GM23248 (cell line): ENCODE measurements around the gene RAB27A.

Experiments
- EZH2 ChIP-seq: fragments of 200-600 bp; sonication (generic); IDR thresholded peaks from 2 replicates; pipeline ENCODE4 v1.6.1; 2018; ENCODE audit warnings: antibody characterized with exemption, mild to moderate bottlenecking; ENCODE audit not compliant: insufficient read depth, poor library complexity, severe bottlenecking
- EZH2phosphoT487 ChIP-seq: fragments of 200-600 bp; sonication (generic); IDR thresholded peaks from 2 replicates; pipeline ENCODE4 v1.6.1; 2018; ENCODE audit warnings: antibody characterized with exemption, moderate library complexity, mild to moderate bottlenecking, low read depth; ENCODE audit not compliant: insufficient read depth

GRCh38 chr15:55240125-55240760 lies 49.4 kb downstream of the RAB27A start:
- TF ChIP-seq EZH2 (no peak), EZH2phosphoT487 (no peak)
